ENCODE measurements around the gene ISX. TPM values are rescaled to one million over a fixed set of nuclear protein-coding genes. Genes with fewer than 3 reads are reported as not detected.
A peak's percentile ranks its signal among the peaks of the same experiment; 100 is the strongest.
"Not testable (repeated sequence)": the region's sequence is repeated elsewhere in the genome, so short reads cannot be mapped to it uniquely, and the experiment has no call there.

Gene ISX
- polyA plus RNA-seq, 1 donor from 2014 or later = not detected

DNA sequence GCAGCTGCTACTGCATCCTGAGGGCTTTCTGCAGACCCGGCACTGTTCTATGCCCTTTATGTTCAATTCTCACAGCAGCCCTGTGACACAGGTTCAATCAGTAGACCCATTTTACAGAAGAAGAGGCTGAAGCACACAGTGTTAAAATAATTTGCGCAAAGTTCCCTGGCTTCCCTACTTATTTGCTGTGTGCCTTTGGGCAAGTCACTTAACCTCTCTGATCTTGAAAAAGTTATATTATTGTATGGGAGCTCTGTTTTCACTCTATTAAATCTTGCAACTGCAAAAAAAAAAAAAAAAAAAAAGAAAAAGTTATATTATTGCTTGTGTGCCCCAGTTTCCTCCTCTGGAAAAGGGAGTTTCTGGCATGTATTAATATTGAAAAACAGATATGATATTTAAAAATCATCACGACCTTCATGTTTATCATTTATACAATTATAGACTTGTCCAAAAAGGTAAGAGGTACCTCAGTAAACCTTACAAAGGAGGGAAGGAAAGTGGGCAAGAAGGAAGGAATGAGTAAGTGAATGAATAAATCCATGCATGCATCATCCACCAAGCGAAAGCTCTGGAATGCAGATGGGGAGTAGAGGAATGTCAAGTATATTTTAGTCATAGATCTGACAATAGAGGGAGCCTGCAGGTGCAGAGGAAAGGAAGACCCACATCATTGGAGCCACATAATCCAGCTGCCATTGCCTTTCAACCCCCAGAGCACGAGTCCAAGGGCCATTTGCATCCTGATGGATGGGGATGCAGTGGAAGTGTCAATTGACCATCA lies 21.2 kb upstream of the ISX start:
- no peak overlapping the region for H3K4me3 Mint-ChIP-seq
- H3K4me1 Mint-ChIP-seq = no peaks in the 10 kb centered on the region
- H3K27ac Mint-ChIP-seq = no peak overlapping the region
- peaks cover 7% of the 10 kb centered on the region for H3K27me3 Mint-ChIP-seq
- no peaks in the 10 kb centered on the region for H3K36me3 Mint-ChIP-seq
- H3K9me3 Mint-ChIP-seq = peaks cover 2 to 4% (median 3%) of the 10 kb centered on the region in 3 donors

DNA sequence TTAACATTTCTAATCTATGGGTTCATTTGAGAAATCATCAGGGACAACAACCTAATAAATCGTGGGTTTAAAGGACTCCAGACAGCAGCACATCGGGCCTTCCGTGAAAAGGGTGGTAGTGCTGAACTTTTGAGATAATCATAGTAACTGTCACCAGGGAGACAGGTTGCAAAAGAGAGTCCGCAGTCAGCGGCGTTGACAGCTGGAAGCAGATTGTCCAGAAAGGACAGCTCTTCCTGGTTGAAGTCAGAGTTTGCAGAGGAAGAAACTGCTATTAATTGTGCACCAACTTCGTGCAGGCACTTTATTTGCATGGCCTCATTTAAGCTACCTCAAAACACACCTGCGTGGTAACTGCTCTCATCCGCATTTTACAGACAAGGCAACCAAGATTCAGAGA lies 20.5 kb upstream of the ISX start:
- Mint-ChIP-seq H3K27ac (no peak overlapping the region), H3K27me3 (peaks cover 7% of the 10 kb centered on the region), H3K9me3 (peaks cover 2 to 4% (median 3%) of the 10 kb centered on the region in 3 donors), H3K4me1 (no peaks in the 10 kb centered on the region), H3K36me3 (no peaks in the 10 kb centered on the region), H3K4me3 (no peak overlapping the region)

DNA sequence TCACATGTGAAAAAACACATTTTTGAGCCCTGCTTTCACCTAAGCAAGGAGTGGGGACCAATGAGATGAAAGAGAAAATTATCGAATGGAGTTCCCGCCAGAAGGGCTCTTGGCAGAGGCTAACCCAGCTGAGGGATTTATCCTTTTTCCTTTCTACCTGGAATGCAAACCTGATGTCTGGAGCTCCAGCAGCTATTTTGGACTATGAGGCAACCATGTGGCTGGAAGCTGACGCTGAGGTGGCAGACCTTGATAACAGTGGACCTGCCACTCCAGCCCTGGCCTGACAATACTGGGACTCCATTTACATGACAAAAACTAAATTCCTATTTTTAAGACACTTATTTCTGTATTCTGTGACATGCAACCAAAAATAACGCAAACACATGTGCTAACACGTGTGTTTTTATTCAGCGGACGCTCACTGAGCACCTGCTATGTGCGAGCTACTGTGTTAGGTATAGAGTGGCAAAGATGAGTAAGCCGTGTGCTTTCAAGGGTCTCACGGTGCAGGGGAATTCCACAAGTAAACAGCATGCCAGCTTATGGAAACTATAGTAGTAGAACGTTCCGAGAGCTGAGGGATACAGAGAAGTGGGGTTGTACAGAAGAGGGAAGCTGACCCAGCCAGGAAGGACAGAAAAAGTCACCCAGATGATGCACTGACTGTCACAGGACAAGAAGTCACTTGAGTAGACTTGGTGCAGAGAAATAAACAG lies 19.1 kb upstream of the ISX start:
- Mint-ChIP-seq H3K27ac (no peak overlapping the region), H3K4me1 (no peaks in the 10 kb centered on the region), H3K4me3 (no peak overlapping the region), H3K36me3 (no peaks in the 10 kb centered on the region), H3K27me3 (peaks cover 7% of the 10 kb centered on the region), H3K9me3 (peaks cover 0 to 4% (median 3%) of the 10 kb centered on the region in 3 donors)

DNA sequence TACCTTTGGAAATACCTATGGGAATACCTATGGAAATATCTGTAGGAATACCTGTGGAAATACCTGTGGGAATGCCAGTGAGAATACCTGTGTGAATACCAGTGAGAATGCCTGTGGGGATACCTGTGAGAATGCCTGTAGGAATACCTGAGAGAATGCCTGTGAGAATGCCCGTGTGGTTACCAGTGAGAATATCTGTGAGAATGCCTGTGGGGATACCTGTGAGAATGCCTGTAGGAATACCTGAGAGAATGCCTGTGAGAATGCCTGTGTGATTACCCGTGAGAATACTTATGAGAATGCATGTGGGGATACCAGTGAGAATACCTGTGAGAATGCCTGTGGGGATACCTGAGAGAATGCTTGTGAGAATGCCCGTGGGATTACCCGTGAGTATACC lies 15.9 kb upstream of the ISX start:
- H3K9me3 Mint-ChIP-seq, H3K27me3 Mint-ChIP-seq, H3K4me3 Mint-ChIP-seq, H3K4me1 Mint-ChIP-seq, H3K36me3 Mint-ChIP-seq, H3K27ac Mint-ChIP-seq: not testable (repeated sequence)

DNA sequence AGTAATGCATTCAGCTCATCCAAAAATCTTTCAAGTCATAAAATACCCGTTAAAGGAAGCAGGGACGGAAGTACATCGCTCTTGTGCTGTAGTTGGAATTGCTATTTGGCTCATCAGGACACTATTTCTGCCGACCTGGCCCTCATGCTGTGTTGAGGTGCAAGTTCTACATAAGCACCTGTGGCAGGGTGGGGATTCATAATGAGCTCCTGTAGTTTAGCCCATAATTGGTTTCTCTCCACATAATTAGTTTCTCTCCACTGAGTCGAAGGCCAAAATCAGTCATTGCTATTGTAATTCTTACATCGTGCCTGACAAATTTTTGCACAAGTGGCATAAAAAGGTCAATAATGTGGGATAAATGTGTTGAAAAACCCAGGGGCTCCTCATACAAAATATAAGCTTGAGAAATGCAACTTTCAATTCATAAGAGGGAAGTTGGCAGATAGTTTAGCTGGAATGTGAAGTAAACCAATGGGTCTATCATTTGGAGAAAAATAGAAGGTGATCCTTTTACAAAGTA lies 14.9 kb upstream of the ISX start:
- H3K4me3 Mint-ChIP-seq = no peak overlapping the region
- H3K4me1 Mint-ChIP-seq = no peaks in the 10 kb centered on the region
- peaks cover 0 to 4% (median 0%) of the 10 kb centered on the region in 3 donors for H3K9me3 Mint-ChIP-seq
- peaks cover 8% of the 10 kb centered on the region for H3K27me3 Mint-ChIP-seq
- no peaks in the 10 kb centered on the region for H3K36me3 Mint-ChIP-seq
- peak overlapping the region in 1 of 3 donors; percentile 7 for H3K27ac Mint-ChIP-seq

DNA sequence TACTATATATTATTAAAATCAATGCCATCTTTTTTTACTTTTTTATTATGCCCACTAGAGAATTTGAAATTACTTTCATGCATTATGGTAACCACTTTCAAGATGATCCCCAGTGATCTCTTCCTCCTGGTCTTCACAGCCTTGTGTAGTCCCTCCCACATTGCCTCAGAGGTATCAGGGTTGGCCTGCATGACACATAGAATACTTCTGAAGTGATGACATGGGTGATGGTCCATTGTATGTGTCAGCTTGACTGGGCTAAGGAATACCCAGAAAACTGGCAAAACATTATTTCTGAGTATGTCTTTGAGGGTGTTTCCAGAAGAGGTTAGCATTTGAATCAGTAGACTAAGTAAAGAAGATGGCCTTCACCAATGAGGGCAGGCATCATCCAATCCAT lies 14.2 kb upstream of the ISX start:
- Mint-ChIP-seq H3K36me3 (no peaks in the 10 kb centered on the region), H3K4me1 (no peaks in the 10 kb centered on the region), H3K27me3 (peaks cover 6% of the 10 kb centered on the region), H3K4me3 (peak overlapping the region in 1 of 4 donors; percentile 31), H3K9me3 (peaks cover 2 to 4% (median 2%) of the 10 kb centered on the region in 3 donors), H3K27ac (no peak overlapping the region)

DNA sequence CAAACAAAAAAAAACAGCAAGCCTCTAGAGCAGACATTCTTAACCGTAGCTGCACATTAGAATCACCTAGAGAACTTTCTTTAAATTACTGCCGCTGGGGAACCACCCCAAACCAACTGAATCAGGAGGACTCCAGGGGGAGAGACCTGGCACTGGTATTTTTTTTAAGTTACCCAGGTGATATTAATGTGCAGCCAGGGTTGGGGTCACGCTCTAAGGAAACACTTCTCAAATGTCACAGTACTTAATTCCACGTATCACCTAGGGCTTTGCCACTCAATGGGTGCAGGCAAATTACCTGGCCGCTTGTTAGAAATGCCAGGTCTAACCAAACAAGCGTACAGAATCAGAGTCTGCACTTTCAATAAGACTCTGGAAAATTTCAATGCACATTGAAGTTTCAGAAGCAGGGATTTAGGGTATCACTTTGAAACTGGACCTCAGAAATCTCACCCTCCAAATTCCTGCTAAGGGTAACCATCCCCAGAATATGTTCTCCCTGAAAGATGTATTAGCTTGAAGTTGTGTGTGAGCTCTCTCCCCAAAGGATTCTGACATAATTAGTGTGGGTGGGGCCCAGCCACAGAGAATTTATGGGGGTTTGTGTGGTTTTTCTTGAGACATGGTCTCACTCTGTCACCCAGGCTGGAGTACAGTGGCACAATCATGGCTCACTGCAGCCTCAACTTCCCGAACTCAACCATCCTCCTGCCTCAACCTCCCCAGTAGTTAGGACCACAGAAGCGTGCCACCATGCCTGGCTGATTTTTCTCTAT lies 12.7 kb upstream of the ISX start:
- H3K4me3 Mint-ChIP-seq = no peak overlapping the region
- no peaks in the 10 kb centered on the region for H3K36me3 Mint-ChIP-seq
- peaks cover 4% of the 10 kb centered on the region for H3K27me3 Mint-ChIP-seq
- H3K4me1 Mint-ChIP-seq = no peaks in the 10 kb centered on the region
- peaks cover 0 to 9% (median 2%) of the 10 kb centered on the region in 3 donors for H3K9me3 Mint-ChIP-seq
- H3K27ac Mint-ChIP-seq = no peak overlapping the region

DNA sequence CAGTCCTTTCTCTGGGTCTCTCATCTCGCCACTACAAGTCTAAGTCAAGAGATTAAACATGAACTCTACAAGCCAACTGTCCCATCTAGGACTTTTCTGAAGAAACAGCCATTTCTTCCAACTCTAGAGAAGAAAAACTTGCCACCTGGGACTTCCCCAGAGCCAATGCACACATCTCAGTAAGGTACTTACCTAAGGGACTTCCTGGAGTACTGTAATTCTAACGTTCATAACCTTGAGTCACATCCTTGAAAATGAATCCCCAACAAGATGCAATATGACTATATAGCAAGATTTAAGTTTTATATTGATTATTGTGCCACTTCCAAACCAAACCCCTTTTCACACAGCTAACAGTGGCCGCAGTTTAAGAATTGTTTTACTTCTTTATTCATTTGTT lies 11.9 kb upstream of the ISX start:
- Mint-ChIP-seq H3K4me3 (no peak overlapping the region), H3K9me3 (peaks cover 0 to 13% (median 5%) of the 10 kb centered on the region in 3 donors)

DNA sequence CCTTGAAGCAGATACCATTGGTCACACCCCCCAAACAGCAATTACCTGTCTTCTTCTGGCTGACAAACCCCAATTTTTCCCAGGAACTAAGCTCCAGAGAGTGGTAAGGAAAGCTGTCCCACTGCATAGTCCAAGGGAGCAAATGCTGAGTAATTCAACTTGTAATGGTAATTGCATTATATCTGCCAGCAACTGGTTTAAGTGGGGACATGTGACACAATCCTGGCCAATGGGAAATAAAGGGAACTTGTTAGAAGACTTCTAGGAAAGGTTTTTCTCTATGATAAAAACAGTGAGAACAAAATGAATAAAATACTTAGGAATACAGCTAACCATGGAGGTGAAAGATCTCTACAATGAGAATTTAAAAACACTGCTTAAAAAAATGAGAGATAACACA lies 9.5 kb upstream of the ISX start:
- Mint-ChIP-seq H3K36me3 (no peaks in the 10 kb centered on the region), H3K9me3 (peaks cover 0 to 13% (median 9%) of the 10 kb centered on the region in 3 donors), H3K4me3 (peak overlapping the region in 1 of 4 donors; percentile 27), H3K27me3 (peaks cover 2% of the 10 kb centered on the region), H3K4me1 (no peaks in the 10 kb centered on the region), H3K27ac (no peak overlapping the region)

More for the DNA sequence above, 11.9 kb upstream of the ISX start:
- Mint-ChIP-seq H3K27ac (no peak overlapping the region), H3K4me1 (no peaks in the 10 kb centered on the region), H3K36me3 (no peaks in the 10 kb centered on the region), H3K27me3 (peaks cover 2% of the 10 kb centered on the region)

DNA sequence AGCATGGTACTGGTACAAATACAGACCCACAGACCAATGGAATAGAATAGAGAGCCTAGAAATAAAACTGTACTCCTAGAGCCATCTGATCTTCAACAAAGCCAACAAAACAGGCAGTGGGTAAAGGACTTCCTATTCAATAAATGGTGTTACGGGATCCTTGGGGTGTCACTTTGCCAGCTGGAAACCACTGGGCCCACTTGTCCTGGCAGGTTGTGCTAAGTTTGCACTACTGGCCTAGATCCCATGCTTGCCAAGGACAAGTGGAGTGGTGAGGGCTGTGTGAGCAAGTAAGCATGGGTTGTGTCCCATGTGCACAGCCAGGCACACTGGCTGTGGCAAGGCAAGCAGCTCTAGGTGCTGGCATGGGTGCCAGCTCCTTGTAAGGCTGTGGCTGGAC lies 8.8 kb upstream of the ISX start:
- Mint-ChIP-seq H3K27ac (no peak overlapping the region), H3K4me1 (no peaks in the 10 kb centered on the region), H3K36me3 (no peaks in the 10 kb centered on the region), H3K27me3 (peaks cover 2% of the 10 kb centered on the region), H3K4me3 (no peak overlapping the region), H3K9me3 (peaks cover 0 to 13% (median 9%) of the 10 kb centered on the region in 3 donors)

DNA sequence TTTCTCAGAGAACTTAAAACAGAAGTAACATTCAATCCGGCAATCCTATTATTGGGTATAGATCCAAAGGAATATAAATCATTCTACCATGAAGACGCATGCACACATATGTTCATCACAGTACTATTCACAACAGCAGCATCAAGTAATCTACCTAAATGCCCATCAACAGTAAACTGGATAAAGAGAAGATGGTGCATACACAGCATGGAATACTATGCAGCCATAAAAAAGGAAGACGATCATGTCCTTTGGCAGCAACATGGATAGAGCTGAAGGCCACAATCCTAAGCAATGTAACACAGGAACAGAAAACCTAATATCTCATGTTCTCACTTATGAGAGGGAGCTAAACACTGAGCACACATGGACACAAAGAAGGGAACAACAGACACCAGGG lies 6.3 kb upstream of the ISX start:
- H3K4me3 Mint-ChIP-seq = no peak overlapping the region
- no peaks in the 10 kb centered on the region for H3K36me3 Mint-ChIP-seq
- H3K27ac Mint-ChIP-seq = no peak overlapping the region

DNA sequence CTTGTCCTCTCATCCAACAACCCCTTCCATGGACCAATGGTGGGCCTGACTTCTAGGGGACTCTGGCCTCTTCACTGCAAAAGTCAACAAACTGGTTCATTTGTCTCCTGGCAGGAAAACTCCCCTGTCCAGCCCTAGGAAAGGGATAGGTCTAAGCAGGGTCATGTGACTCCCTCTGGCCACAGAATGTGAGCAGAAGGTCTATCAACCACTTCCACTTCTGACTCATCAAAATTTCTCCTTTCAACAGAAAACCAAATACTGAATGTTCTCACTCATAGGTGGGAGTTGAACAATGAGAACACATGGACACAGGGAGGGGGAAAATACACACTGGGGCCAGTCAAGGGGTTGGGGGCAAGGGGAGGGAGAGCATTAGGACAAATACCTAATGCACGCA lies 1.3 kb upstream of the ISX start:
- H3K4me3 Mint-ChIP-seq = no peak overlapping the region
- H3K27me3 Mint-ChIP-seq = peaks cover 4% of the 10 kb centered on the region
- H3K9me3 Mint-ChIP-seq = peaks cover 0 to 2% (median 0%) of the 10 kb centered on the region in 3 donors
- H3K4me1 Mint-ChIP-seq = no peaks in the 10 kb centered on the region
- H3K36me3 Mint-ChIP-seq = no peaks in the 10 kb centered on the region
- no peak overlapping the region for H3K27ac Mint-ChIP-seq

More for the DNA sequence above, 6.3 kb upstream of the ISX start:
- Mint-ChIP-seq H3K4me1 (no peaks in the 10 kb centered on the region), H3K9me3 (peaks cover 0 to 13% (median 9%) of the 10 kb centered on the region in 3 donors), H3K27me3 (no peaks in the 10 kb centered on the region)

DNA sequence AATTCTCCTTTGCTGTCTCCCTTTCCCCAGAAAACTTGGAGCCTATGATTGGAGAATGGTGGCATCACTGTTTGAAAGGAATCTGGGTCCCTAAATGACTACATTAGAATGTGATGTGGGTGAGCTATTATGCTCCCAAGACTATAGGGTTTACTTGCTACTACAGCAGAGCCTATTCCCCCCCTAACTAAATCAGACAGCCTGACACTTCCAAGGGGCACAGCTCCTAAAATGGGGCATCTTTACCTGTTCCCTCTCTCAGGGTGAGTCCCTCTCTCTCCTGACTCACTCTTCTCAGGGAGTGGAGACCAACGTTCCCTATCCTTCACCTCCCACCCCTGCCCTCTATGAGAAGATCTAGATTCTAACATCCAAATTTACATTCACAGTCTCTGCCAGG lies 775 bp upstream of the ISX start:
- no peaks in the 10 kb centered on the region for H3K36me3 Mint-ChIP-seq
- no peak overlapping the region for H3K4me3 Mint-ChIP-seq
- no peak overlapping the region for H3K27ac Mint-ChIP-seq
- no peaks in the 10 kb centered on the region for H3K4me1 Mint-ChIP-seq
- H3K27me3 Mint-ChIP-seq = peaks cover 4% of the 10 kb centered on the region
- no peaks in the 10 kb centered on the region for H3K9me3 Mint-ChIP-seq

DNA sequence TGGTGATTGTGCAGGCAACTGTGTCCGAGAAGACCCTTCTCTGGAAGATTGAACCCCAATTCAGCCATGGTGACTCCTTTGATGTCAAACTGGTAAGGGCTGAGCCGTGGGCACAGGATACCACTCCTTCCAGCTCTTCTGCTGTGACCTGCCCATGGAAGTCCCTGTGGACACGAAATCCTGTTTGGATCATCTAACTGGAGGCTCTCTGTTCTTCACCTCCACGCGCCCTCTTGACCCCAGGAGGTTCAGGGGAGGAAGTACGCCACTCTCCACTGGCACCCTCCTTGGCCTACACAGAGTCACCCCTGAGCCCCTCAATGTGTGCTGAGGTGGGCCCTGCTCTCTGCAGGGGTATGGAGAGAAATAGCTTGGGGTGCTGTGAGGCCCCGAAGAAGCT lies 810 bp downstream of the ISX start:
- Mint-ChIP-seq H3K27ac (no peak overlapping the region), H3K9me3 (no peaks in the 10 kb centered on the region), H3K4me3 (no peak overlapping the region), H3K4me1 (no peaks in the 10 kb centered on the region), H3K27me3 (peaks cover 4% of the 10 kb centered on the region), H3K36me3 (no peaks in the 10 kb centered on the region)

DNA sequence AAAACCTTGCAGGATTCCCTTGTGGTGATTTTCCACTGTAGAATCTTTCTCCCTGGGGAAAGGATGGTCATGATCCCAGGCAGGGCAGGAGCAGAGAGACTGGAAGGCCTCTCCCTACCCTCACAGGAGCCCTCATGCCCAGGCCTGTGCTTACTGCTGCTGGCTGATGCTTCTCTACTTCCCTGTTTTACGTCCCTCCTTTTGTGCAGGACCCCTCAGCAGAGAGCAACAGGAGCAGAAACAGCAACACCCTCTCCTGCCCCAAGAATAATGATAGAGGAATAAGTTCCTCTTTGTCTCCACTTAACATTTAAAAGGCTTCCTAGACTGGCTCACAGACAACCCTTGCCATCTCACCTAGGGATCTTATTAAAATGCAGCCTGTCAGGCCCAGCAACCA lies 3.6 kb downstream of the ISX start:
- Mint-ChIP-seq H3K9me3 (peaks cover 0 to 2% (median 0%) of the 10 kb centered on the region in 3 donors), H3K27ac (no peak overlapping the region), H3K4me1 (no peaks in the 10 kb centered on the region), H3K4me3 (no peak overlapping the region), H3K27me3 (peaks cover 4% of the 10 kb centered on the region), H3K36me3 (no peaks in the 10 kb centered on the region)
